ENCODE measurements around the gene KRTAP10-4.
"Not testable (repeated sequence)": the region's sequence is repeated elsewhere in the genome, so short reads cannot be mapped to it uniquely, and the experiment has no call there.

KRTAP10-4 gene

GRCh38 chr21:44573630-44574456, at the start of gene KRTAP10-4:
Gene KRTAP10-4 (plus strand): TSS chr21:44573729. CDS start chr21:44573759, 30 bp downstream.
- DNase-seq, result not testable (repeated sequence)

DNA sequence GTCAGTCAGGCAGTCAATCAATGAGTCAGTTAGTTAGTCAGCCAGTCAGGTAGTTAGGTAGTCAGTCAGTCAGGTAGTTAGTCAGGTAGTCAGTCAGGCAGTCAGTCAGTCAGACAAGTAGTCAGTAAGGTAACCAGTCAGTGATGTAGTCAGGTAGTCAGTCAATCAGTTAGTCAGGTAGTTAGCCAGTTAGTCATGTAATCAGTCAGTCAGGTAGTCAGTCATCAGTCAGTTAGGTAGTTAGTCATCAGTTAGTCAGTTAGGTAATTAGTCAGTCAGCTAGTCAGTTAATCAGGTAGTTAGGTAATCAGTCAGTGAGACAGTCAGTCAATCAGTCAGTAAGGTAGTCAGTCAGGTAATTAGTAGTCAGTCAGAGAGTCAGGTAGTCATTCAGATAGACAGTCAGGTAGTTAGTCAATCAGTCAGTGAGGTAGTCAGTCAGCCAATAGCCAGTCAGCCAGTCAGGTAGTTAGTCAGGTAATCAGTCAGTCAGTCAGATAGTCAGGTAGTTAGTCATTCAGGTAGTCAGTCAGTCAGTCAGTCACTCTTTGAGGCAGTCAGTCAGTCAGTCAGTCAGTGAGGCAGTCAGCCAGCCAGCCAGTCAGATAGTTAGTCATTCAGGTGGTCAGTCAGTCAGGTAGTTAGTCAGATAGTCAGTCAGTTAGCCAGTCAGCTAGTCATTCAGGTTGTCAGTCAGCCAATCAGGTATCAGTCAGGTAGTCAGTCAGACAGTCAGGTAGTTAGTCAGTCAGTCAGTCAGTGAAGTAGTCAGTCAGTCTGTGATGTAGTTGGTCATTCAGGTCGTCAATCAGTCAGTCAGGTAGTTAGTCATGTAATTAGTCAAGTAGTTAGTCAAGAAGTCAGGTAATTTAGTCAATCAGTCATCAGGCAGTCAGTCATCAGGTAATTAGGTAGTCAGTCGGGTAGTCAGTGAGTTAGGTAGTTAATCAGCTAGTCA, 48.8 kb upstream of the KRTAP10-4 start:
- DNase-seq, result no peak

- no peak for DNase-seq
Measured at GRCh38 chr21:44525391-44526095, 48.0 kb upstream of the KRTAP10-4 start.

DNA sequence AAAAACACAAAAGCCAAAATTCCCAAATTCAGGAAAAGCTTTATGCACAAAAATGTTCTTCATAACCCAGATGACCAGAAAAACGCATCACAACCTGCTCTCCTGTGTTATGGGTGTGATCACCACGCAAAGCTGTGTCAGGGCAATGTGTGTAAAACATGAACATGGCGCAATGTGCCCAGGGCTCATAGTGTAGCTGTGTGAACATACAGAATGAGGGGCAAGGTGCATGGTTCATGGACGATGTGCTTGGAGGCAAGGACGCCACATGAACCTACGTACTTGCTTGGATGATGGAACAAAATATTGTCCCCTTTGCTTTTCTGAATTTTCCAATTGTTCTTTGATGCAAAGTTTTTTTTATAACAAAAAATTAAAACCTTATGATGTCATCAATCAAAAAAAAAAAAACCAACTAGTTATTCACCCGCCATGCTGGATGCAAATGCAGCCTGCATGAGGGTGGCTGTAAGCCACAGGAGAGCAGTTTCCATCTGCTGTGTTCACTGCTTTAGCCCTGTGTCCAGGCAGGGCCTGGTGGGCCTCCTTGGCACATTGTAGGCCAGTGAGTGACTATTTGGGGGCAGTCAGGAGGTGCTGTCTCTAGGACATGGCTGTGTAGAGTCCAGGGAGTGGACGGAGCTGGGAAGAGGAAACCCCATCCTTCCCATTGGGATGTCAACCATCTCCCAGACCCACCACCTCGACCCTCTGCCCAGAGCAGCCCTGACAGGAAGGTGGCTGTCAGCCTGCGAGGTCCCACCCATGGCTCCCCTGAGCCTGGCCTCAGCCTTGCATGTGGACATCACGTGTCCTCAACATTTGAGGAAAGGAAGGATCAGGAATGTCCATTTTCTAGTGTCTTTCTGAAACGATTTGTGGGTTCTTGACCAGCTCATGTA, 47.2 kb upstream of the KRTAP10-4 start:
- no peak for DNase-seq

DNA sequence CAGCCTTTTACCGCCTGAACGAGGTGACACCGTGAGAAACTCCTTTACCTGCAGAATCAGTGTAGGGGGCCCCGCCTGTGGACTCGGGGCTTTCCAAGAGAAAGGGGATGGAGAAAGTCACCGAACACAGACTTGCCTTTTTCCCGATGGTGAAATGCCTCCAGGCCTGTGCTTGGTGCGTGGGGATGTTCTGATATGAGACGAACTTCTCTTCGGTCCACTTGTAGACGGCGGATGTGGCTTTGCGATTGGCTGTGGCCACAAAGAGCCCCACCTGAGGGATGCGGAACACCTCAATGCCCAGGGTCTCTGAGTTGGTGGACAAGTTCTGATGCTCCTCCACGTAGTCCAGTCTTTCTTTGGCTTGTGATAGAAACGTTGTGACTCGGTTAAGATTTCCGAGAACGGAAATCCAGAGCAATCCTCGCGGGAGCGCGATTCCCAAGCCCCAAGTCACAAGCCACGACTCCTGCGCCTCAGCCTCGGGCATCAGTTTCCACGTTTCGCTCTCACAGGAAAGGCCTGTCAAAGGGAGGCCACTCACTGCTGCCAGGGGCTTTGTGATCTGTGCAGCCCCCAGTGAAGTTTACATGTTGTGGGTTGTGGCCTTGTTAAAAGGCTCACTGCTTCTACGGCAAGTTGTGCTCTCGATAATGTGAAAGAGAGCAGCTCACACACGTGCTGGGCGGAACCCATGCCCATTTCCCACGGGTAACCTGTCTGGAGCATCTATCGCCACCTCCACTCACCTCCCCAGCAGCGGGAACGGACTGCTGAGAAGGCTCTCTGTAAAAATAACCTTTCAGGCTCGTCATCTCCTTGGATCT, 46.2 kb upstream of the KRTAP10-4 start:
- no peak for DNase-seq

DNA sequence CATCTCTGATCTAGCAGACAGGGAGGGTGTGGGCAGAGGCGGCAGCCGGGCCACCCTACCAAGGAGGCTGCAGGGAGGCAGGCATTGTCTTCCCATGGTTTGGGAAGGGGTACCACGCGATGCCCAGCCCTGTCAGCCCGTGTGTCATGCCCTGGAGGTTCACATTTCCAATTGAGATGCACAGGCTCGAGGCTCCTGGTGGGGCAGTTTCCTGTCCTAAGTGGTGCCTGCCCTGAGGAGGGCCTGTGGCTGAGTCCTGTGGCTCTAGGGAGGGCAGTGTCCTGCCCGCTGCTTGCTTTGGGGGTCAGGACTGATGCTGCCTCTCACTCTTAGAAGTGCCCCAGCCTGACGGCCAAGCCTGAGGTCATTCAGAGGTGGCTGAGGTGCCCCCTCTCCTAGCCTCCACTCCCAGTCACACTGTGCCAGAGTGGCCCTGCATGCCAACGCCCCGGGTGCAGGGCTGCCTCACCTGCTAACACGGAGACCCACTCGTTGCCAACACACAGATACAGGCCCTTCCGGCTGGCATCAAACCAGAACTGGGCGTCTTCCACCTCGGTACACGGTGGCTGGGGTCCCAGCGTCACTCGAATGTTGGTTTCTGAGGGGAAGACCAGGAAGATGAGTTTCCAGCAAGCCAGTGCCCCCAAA, 45.4 kb upstream of the KRTAP10-4 start:
- DNase-seq, result no peak

DNA sequence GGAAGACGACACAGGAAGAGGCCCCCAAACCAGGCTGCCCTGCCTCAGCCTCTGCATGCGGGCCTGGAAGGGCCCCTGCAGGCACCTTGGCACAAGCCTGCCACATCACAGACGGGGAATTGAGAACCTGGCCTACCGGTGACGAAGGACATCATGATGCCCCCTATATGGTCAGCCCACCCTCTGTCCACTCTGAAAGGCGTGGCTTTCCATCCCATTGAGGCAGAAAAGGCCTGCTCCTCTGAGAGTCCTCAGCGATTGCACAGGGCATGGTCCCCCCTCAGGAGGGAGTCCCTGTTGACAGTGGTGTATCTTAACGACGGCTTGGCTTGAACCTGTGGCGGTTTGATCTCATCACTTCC, 44.9 kb upstream of the KRTAP10-4 start:
- DNase-seq, result no peak

DNA sequence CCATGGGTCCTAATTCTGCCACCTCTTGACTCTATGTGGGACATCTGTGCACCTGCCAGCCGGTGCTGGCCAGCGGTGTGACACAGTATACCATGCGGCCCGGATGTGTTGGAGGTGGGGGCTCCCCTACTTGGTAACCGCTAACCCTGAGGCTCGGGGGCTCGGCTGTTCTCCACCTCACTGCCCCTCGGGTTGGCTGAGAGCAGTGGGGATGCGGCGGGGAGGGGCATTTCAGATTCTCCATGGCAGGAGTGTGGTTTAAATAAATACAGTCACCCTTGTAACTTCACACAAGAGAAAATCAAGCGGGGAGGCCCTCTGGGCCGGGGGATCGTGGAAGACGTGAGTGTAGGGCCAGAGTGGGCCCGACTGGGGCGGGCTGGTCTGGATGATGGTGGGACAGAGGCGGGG, 44.5 kb upstream of the KRTAP10-4 start:
- DNase-seq, result no peak

DNA sequence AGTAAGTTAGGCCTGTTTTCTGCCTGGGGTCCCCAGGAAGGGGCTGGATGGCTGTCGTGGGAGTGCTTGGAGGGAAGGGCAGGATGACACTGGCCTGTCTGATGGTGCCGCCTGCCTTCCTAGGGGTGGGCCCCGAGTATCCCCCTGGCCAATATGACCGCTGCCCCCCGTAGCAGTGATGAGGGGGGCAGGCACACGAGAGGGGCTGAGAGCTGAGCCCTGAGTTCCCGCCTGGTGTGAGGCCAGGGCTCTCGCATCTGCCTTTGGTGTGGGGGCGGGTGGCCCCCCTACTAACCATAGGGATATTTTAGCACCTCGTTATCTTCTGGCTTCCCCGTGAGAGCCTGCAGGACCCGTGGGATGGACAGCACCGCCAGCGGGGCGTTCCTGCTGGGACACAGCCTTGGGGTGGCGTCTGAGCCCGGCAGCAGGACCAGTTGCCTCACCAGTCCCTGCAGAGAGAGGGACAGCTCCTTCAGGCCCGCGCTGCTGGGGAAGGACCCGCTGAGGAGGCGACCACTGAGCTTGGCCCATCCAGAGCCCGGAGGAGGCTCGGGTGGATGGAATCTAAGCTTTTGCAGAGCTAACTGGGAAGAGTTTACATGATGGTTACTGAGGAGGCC, 43.9 kb upstream of the KRTAP10-4 start:
- no peak for DNase-seq

- no peak for DNase-seq
Measured at GRCh38 chr21:44530221-44530902, 43.2 kb upstream of the KRTAP10-4 start.

DNA sequence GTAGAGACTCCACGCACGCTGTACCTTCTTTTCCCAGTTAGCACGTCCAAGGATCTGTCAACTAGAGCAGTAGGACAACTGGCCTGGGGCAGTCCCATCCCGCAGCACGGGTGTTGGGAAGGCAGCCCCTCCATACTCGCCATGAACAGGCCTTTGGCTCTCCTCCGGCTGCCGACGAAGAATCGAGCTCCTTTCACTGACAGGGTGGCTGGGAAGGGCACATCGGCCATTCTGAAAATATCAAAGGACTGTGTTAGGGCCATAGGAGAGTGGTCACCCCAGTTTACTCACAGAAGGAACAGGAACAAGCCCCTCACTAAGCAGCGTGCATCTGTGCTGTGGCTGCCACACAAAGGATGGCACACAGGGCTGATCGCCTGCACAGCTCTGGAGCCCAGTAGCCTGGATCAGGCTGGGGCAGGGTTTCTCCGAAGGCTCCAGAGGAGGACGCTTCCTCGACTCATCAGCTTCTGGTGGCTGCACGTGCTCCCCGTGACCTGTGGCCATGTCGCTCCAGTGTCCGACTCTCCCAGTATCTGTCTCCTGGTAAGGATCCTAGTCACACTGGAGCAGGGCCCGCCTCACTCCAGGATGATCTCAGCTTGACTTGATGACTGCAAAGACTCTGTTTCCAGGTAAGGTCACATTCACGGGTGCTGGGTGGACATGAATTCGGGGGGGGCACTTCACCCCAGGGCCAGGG, 42.5 kb upstream of the KRTAP10-4 start:
- no peak for DNase-seq

- DNase-seq, result no peak
Measured at GRCh38 chr21:44531606-44532564, 41.6 kb upstream of the KRTAP10-4 start.

- no peak for DNase-seq
Measured at GRCh38 chr21:44532712-44533111, 40.8 kb upstream of the KRTAP10-4 start.

GRCh38 chr21:44533121-44533890, 40.2 kb upstream of the KRTAP10-4 start:
- no peak for DNase-seq

DNA sequence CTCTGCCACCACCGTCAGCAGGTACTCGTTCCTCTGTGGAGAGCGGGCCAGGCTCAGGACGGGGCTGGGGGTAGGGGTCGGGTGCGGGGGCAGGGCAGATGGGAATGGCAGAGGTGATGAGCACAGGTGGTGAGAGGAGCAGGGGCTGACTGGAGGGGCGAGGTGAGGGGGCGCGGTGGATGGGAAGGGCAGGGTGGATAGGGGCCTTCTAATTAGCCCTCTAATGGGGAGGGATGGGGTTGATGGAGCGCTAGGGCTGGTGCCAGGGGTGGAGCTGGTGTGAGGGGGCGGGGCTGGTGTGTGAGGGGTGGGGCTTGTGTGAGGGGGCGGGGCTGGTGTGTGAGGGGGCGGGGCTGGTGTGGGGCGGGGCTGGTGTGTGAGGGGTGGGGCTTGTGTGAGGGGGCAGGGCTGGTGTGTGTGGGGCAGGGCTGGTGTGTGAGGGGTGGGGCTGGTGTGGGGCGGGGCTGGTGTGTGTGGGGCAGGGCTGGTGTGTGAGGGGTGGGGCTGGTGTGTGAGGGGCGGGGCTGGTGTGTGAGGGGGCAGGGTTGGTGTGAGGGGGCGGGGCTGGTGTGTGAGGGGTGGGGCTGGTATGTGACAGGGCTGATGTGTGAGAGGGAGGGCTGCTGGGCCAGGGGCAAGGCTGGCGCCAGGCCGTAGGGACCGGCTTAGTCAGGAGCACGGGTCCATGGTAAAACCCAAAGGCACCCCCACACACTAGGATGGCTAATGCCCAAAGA, 39.5 kb upstream of the KRTAP10-4 start:
- DNase-seq, result no peak

DNA sequence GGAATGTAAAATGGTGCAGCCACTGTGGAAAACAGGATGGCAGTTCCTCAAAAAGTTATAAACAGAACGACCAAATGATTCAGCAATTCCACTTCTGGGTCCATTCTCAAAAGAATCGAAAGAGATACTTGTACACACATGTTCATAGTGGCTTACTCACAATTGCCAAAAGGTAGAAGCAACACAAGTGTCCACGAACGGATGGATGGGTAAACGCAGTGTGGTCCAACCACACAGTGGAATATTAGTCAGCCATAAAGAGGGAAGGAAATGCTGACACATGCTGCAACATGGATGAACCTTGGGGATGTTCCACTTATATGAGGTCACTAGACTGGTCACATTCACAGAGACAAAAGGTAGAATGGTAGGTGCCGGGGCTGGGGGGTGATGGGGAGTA, 38.8 kb upstream of the KRTAP10-4 start:
- no peak for DNase-seq

Data from activated T-cell treated with anti-CD3 and anti-CD28 coated beads, Interleukin-2, amount 50 U/mL, for 48 hours (primary cell).